Ishikawa (cell line): ENCODE measurements around the gene CEP78.

Source experiments
- CREB1 ChIP-seq: IDR thresholded peaks from 2 replicates; pipeline ENCODE4 v1.6.1; 2012; ENCODE audit warnings: low read depth
- EP300 ChIP-seq: IDR thresholded peaks from 2 replicates; pipeline ENCODE4 v1.6.1; 2012; ENCODE audit warnings: borderline replicate concordance
- FOXM1 ChIP-seq: IDR thresholded peaks from 2 replicates; pipeline ENCODE4 v1.6.1; 2012; ENCODE audit warnings: low read depth, borderline replicate concordance
- NFIC ChIP-seq: IDR thresholded peaks from 2 replicates; pipeline ENCODE4 v1.6.1; 2012
- RAD21 ChIP-seq: IDR thresholded peaks from 2 replicates; pipeline ENCODE4 v1.6.1; 2012; ENCODE audit warnings: low read depth
- TAF1 ChIP-seq: IDR thresholded peaks from 2 replicates; pipeline ENCODE4 v1.6.1; 2012; ENCODE audit warnings: low read depth, mild to moderate bottlenecking
- USF1 ChIP-seq: IDR thresholded peaks from 2 replicates; pipeline ENCODE4 v1.6.1; 2012
- TF ChIP-seq, protein P1 (sequence below): IDR thresholded peaks from 2 replicates; pipeline ENCODE4 v1.6.1; 2012

GRCh38 chr9:78253285-78253684 is 17.4 kb downstream of the CEP78 start:
- TF ChIP-seq EP300 (no peak), FOXM1 (no peak), RAD21 (no peak), USF1 (no peak), CREB1 (no peak), TAF1 (no peak), NFIC (no peak)
- TF ChIP-seq, protein P1, sequence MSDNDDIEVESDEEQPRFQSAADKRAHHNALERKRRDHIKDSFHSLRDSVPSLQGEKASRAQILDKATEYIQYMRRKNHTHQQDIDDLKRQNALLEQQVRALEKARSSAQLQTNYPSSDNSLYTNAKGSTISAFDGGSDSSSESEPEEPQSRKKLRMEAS: no peak
